ENCODE results near the gene LPP.

The LPP gene

DNA sequence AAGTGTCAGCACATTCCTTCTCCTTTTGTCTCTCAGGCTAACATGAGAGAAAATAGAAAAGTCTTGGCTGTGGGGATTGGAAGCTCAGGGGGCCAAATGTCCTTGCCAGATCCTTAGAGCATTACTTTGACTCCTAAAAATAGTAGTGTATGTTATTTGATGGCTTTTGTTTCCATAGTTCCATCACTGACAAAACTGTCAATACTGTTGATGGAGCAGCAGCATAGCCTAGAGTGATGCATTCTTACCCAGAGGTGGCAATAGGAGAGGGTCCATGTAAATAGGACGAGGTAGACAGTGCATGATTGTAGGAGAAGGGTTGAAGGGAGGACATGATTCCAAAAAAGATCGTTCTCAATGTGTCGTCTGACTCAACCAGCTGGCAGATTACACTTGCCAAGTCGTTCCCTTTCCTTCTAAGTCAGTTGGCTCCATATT is 735.1 kb downstream of the LPP start:
- no peak for DNase-seq (ENCODE audit: low read depth)

DNA sequence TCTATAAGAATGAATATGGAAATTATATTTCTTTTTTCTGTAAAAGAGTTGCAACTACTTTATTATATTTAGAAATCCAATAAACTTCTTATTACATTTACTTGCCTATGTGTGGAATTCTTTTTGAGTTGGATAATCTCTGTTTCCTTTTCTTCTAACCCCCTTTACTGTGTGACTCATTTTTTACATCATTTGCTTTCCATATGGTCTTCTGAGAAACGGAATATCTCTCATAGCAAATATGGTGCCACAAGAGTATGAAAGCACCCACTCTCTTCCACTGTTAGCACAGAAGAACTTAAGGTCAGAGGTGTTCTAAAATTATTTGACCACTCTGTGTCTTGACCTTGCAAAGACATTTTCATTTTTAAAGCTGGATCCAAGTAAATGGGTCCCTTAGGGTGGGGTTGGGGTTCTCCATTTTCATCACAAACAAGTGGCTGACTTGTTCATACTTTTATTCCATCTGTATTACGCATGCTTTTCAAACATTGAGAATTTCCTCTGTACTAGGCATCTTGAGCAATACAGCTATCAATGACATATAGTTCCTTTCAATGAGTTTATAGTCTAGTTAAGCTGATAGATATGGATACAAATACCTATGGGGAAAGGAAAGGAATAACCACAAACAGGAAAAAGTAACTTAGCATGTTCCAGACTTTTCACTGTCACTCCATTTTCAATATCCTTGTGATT is 736.8 kb downstream of the LPP start:
- DNase-seq (ENCODE audit: low read depth) = no peak

DNA sequence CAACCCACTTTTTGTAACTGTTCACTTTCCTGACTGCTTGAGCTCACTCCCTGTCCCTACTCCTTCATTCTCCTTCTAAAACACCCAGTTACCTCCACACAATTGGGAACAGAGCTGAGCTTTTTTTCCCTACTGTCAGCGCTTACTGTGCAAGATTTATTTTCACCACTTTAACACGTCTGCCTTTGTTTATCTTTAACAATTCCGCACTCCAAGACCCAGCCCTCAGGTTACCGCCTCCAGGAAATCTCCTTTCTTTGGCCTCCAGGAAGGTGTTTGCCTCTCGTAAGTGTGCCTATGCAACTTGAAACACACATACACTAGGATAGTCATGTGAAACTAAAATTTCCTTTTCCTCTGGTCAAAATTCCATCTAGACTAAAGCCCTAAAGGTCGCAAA is 745.9 kb downstream of the LPP start:
- no peak for DNase-seq (ENCODE audit: low read depth)

DNA sequence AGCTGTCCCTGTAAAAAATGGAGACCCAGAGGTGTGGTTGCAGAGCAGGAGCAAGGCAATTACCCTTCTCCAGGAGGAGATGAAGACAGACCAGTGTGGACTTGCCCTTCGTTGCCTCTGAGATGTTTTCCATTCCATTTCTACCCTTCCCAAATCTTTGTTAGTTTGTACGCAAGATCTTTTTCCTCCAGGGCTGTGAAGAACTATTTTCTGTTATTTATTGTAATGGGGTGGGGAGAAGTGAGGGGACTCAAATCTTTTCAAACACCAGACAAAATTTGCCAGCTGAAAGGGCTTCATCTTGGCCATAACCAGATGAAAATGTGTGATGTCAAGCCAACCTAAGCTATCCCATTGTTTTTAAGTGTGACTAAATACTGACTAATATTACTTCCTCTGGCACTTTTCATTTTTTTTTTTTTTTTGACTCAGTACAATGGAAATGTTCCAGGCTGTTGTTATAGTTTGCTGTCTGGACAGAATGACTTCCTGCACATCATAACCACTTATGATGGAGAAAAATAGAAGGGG is 746.5 kb downstream of the LPP start:
- no peak for DNase-seq (ENCODE audit: low read depth)

DNA sequence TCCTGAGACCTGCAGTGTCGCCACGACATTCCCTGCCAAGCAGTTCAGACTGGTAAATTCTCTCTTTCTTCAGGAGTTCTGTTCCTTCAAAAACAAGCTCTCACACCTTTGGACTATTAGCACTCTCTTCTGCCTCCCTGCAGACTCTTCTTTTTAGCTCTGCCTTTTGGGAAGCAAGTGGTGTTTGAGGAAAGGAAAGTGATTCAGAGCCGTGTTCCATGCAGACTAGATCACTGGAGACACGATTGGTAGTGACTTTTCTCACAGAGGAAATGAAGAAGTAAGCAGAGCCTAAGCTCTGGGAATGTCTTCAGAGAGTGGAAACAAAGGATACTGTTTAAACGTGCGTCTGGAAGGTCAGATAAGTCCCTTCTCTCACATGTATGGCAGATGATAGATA is 747.2 kb downstream of the LPP start:
- no peak for DNase-seq (ENCODE audit: low read depth)

DNA sequence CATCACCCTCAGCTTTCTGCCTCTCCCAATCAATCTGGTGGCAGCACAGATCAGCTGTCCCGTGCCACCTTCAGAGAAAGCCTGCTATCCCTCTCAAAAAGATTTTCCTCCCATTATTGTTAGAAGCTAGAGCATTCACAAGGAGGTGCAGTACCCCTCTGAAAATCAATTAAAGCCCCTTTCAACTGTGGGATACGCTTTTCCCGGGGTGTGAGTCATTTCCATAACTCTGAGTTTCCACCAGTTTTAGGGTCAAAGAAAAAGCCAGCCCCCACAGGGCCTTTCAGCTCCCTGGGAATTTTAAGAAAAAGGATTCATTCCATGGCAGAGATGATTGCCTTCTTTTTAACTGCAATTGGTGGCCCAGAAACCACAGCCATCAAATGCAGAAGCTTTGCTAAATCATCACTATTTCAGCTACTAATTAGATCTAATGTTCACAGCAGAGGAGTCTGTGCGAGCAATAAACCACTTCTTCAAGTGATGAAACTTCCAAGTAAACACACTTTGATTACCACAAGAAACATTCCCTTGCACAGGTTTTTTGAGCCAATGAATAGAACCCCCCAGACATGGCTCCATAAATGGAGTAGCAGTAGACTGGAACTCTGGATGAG is 747.8 kb downstream of the LPP start:
- DNase-seq (ENCODE audit: low read depth) = no peak

DNA sequence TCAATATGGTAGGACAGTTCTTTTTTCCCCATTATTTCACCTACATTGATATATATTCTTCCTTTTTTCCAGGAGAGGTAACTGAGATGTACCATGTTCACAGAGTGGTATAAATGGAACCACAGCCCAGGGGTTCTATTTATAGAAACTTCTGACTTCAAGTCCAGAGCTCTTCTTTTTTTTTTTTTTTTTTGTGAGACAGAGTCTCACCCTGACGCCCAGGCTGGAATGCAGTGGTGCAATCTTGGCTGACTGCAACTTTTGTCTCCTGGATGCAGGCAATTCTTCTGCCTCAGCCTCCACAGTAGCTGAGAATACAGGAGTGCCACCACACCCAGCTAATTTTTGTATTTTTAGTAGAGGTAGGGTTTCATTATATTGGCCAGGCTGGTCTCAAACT is 750.7 kb downstream of the LPP start:
- DNase-seq (ENCODE audit: low read depth) = no peak

DNA sequence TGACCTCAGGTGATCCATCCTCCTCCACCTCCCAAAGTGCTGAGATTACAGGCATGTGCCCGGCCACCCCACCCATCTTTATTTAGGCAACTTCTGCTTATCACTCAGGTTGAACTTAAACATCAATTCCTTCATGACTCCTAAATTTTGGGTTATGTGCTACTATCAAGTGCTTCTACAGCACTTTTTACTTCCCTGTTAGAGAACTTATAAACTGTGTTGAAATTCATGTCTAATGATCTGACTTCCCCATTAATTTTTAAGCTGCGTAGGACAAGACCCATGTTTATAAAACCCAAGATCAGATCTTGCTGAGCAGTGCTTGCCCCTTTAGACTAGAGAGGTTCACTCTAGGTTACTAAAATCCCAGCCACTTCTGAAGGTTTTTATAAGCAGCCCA is 751.6 kb downstream of the LPP start:
- no peak for DNase-seq (ENCODE audit: low read depth)

DNA sequence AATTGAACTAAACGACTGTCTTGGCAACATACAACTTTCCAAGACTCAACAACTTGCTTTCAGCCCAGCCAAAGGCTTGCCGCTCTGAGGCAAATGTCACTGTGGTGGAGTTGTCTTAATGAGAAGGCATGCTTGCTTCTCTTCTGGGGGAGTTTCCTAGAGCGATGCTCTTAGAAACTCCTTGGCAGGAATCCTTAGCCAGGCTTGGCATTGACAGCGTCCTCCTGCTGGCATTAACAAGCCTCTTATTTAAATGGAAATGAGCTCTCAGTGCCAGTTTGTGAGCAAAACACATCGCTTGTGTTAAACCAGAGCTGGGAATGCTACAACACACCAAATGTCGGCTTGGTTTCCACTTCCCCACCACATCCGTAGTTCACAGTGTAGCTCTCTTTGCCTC is 752.3 kb downstream of the LPP start:
- DNase-seq (ENCODE audit: low read depth) = no peak

DNA sequence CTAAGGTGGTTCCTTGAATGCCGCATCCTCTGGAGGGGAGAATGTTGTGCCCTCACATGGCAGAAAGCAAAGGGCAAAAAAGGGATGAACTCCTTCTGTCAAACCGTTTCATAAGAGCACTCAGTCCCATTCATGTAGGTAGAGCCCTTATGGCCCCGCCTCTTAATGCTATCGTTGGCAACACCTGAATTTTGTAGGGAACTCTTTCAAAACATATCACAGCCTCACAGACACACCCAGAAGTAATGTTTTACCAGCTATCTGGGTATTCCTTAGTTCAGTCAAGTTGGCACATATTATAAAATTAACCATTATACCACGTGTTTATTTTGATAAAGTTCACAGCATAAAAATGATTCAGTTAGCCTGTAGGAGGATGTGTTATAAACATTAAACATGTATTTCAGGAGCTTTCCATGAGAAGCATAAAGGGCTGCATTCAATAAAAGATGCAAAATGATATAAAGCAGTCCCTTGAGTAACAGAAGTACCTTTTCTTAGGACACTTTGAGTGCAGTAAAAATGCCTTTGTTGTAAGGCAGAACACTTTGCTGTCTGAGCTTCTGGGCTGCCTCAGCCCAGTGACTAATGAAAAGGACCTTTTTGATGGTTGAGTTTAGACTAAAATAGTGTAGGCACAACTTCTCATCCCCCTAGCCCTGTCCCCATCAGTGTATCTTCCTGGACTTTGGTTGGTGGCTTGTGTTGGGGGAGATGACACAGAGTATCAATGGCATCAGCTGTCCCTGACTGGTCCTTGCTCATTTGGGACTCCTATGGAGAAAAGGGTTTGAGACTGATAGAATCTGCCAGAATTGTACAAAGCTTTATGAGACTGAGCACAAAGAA is 754.3 kb downstream of the LPP start:
- DNase-seq (ENCODE audit: low read depth) = no peak

DNA sequence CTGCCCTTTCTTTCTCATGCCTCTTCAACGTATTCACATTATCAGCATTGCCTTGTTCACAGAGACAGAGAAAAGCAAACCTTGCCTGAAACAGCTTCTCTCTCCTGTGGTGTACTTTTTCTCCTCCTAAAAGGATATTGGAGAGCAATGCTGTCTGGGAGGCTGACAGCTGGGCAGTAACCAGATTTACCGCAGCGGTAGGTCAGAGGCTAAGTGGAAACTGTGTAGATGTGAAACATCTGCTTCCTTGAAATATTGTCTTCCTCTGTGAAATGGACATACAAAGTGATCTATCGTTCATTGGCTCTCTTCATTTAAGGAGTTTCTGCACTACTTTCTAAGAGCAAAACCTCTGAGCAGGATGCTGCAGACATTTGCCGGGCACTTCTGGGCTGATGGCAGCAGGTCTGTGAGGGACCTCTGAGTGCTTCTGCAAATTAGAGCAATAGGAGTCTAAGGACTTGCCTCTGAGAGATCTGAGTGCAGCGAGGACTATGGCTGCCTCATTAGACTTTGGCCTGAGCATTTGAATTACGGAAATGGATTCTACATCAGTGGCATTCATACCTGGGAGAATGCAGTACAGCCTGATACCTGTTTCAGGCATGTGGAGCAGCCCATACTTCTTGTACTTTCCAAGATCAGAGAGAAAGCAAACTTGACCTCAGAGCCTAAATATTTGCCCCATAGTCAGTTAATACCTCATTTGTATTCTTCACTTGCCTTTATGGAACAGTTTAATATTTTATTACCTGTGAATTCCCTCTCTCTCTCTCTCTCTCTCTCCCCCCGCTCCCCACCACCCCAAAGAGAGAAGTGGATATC is 757.3 kb downstream of the LPP start:
- no peak for DNase-seq (ENCODE audit: low read depth)

DNA sequence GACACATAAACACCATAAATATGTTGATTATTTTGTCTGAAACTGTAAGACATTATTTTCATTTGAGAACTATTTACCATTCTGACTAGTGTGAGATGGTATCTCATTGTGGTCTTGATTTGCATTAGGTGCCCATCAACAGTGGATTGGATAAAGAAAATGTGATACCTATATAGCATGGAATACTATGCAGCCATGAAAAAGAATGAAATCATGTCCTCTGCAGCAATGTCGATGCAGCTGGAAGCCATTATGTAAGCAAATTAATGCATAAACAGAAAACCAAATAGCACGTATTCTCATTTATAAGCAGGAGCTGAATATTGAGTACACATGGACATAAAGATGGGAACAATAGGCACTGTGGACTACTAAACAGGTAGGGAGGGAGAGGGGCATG is 759.1 kb downstream of the LPP start:
- no peak for DNase-seq (ENCODE audit: low read depth)

DNA sequence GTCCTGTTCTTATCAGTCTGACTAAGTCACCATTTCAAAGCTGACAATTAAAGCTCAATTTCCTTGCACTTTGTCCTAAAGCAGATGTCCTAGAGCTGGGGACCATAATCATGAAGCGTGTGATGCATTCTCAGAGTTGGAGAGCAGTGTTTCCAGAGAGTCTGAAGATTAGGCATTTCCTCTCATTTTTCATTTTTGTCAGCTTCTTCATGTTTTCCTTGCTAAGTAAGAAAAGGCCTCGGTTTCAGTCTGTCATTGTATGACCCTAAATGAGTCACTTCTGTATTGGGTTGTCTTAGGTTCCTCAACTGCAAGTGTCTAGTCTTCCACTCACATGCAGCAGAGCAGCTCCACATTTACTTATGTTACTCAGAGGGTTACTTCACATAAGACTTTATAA is 760.6 kb downstream of the LPP start:
- no peak for DNase-seq (ENCODE audit: low read depth)

DNA sequence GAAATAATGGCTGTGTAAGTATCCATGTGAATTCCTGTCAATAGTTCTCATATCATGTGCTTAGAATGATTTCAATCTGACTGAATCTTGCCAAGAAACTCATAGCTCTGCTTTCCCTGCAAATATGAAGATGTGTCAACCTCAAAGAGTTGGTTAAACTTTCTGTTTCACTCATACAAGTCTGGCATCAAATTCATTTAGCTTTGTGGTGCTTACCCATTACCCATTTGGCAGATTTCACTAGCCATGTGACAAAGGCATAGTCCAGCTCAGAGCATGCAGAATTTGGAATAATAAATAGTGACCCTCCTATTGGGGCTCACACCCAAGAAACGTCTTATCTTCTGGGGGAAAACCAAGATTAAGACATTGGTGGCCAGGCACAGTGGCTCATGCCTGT is 761.2 kb downstream of the LPP start:
- DNase-seq (ENCODE audit: low read depth) = no peak

DNA sequence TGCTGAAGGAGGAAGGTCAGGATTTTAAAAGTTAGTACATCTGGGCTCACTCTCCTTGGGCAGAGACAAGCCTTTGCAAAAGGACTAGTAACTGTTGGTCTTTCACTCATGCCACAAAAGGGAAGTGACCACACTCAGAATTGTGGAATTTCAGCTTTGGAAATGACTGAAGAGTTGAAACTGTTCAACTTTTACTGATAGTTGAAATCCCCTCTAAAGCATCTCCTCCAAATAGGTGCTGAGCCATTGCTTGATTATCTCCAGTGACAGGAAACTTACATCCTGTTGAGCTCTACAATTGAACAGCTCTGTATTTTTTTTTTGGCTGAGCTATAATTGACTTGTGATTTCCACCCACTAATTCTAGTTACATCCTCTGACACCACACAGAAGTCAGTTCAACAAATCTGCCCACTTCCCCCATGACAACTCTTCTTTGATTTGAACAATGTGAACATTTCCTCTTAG is 763.0 kb downstream of the LPP start:
- DNase-seq (ENCODE audit: low read depth) = no peak

DNA sequence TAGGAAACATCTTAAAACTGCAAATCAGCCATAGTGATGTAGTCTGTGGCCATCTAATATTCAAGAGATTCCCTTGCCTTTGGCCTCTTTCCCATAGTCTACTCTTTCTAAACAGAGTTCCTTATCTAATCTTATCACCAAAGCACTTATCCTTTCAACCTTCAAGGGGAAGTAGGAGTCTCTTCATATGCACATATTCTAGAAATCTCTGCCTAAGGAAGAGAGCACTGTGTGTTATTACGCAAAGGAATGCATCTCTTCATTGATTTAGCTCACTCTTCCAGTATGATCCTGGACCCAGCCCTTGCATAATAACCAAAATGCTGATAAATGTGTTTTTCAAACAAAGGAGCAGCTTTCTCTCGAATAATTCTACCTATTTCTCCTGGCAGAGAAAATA is 764.1 kb downstream of the LPP start:
- no peak for DNase-seq (ENCODE audit: low read depth)

DNA sequence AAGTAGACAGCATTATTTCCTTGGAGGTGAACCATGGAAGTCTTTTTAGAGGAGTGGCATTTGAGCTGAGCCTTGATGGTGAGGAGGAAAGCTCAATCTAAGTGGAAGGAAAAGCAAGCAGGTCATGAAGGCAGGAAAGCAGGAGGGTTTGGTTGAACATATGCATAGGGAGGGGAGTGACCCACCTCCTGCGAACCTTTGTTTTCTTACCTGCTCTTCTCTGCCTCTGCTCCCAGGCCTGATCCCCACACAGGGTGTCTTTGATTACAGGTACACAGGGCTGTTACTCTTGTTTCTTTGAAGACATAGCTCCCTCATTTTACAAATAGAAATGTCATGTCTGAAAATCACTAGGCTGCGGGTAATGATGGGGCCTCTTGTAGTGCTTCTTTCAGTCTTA is 769.7 kb downstream of the LPP start:
- no peak for DNase-seq (ENCODE audit: low read depth)

DNA sequence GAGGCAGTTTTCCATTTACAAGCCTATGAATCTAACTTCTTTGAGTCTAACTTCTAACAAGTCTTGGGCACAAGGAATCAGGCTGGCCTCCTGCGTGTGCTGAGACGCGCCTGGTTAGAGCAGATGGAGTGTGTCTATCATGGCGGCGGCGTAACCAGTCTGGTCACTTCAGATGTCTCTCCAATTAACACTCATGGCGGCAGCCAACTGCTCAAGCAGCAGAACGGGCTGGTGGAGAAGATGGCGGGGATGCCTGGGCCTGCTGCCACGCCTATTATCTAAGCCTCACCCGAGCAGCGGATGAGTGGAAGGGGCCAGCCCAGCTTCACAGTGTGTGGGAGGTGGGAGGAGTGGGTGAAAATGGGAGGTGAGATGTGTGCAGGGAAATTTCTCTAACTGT is 771.4 kb downstream of the LPP start:
- DNase-seq (ENCODE audit: low read depth) = no peak

DNA sequence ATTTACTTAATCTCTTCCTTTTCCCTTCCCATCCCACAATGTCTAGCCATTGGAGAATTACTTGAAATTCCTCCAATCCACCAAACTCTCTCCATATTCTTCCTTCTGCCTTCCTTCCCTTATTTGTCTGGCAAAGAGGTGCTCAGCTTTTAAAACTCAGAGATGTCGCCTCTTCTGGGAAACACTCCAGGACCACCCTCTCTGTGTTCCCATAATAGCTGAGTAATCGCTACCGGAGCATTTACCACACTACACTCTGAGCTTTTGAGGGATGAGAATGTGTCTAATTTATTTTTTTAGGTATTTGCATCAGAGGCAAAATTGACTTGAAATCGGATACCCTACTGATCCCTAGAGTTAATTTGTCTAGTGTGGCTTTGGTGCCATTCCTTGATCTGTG is 772.2 kb downstream of the LPP start:
- no peak for DNase-seq (ENCODE audit: low read depth)

DNA sequence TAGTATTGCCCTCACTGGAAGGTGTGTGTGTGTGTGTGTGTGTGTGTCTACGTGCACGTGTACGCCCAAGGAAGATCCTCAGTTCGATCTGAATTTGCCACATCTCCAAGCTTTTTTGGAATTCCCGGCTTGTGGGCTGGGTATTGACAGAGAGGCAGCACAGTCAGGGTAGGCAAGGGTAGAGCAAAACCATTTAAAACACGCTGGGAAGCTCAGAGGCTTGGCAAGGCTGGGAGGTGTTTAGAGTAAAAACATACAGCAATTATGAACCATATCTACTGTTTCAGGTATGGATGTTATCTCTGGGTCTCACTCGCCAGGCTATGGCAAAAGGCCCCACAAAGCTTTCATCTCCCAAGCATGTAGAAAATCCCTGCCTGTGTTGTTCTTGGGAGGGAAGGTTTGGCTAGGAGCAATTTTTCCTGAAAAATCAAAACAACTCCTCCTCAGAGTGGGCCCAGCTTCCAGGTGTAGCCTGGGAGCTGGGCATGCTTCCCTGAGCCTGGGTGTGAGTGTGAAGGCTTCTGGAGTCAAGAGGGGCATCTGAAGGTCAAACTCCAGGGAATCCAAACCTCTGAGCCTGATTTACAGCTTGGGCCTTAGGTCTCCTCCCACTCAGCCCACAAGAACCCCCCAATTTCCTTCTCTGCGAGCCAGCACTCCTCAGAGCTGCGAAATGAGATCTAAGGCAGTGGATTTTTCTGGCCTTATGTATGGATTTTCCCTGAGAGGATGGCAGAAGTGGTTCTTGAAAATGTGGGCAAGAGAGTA is 773.0 kb downstream of the LPP start:
- DNase-seq (ENCODE audit: low read depth) = no peak

DNA sequence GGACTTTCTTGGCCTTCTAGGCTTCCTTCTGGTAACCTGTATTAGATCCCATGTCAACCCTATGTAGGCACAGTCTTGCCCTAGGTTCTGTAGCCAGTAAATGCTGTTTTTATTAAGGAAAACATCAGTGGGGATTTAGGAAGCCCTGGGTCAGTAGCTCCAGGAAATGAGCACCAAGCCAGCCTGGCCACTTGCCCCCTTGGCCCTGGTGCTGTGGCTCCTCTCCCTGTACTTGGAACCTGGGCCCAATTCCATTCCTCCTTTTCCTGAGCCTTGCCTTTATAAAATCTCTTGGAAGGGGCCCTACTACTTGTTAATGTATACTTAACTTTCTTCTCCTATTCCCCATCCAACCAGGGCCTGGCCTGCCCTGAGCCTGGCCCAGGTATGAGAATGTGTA is 774.0 kb downstream of the LPP start:
- DNase-seq (ENCODE audit: low read depth) = no peak

Measured in stimulated activated CD8-positive, alpha-beta memory T cell treated with anti-CD3 and anti-CD28 coated beads, Interleukin-7, amount 100 ng/mL, for 24 hours (primary cell).